HG03354 (cell line): ENCODE measurements around the gene GFER.
A peak's percentile ranks its signal among the peaks of the same experiment; 100 is the strongest.
"Not testable (repeated sequence)": the region's sequence is repeated elsewhere in the genome, so short reads cannot be mapped to it uniquely, and the experiment has no call there.

Experiments
- ATAC-seq: cut with Tn5 transposase; IDR thresholded peaks from one replicate; pipeline ENCODE4 v1.9.1; 2021; ENCODE audit warnings: mild to moderate bottlenecking; ENCODE audit not compliant: unreplicated experiment, poor library complexity, severe bottlenecking

Gene GFER

DNA sequence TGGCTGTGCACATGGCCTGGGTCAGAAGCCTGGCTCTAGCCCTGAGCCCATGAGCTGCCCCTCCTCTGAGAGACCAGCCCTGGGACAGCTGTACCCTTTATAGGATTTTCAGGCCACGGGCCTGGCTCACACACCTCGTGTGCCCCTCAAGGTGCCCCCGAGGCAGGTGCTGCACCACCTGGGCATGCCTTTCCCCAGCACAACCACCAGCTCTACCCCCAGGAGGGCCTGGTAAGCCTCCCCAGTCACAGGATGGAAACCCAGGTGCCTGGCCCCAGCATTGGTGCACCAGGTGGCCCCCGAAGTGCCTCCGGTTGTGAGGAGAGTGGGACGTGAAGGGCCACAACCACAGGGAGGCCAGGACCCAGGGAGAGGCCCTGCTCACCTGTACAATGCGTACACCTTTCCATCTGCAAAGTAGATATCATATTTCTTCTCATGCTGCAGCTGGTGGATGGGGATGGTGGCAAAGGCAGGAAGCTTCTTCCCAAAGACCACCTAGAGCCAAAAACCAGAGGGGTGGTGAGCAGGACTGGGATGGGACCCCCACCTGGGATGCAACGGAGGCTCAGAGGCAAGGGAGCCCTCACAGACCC, 19.3 kb downstream of the GFER start:
- ATAC-seq: no peak

DNA sequence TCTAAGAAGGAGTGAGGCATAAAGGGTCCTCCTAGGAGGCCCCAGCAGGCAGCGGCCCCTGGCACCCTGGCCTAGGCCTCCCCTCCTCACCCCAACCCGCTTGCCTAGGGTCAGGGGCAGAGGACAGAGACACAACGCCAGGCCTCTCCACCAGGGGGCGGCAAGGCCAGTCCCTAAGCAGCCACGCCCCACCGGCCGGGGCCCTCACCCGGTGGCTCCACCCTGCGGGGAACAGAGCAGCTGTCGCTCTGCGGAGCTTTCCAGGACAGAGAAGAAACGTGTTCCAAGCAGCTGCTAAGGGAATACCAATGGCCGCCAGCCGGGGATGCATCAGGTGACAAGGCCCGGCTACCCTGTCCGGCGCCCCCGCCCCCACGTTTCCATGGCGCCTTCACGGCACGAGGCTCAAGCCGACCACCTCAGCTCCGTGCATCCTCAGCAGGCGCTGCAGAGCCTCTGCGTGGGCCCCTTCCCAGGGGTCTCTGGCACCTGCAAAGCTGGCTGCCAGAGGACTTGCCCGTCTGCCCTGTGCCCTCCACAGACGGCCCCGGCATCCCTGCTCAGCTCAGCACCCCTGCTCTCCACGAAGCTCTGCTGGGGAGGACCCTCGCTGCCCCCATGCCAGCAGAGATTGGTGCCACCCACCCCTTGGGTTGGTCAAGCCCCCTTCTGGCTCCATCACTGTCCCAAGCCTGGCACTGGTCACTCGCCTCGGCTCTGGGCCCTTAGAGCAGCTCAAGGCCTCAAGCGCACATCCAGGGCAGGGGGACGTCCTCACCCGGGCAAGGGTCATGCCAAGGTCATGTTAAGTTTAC, 20.0 kb downstream of the GFER start:
- ATAC-seq: peak; percentile 59

DNA sequence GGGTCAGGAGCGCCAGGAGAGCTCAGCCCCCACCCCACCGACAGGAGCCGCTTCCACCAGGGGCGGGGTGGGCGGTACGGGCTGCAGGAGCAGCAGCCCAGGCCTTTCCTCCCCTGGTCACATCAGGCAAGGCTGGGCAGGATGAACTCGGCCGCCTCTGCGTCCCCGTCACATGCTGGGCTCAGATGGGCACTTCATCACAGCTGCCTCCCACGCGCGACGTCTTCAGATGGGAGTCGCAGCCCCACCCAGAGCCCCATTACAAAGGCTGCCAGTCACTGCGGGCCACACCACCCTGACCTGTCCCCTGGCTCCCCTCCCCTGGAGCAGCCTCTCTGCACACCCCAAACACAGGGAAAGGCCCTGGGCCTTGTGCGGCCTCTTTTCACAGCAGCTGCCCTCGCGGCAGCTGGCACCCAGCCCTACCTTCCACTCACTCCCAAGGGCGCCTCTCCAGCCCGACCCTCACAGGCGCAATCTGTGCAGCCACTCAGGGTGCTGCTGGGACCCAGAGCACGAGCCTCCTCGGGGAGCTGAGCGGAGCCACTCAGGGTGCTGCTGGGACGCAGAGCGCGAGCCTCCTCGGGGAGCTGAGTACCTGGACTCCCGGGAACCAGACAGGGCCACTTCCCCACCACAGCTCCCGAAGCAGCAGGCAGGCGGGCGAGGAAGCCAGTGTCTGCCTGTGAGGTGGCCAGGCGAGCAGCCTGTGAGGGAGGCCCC, 21.0 kb downstream of the GFER start:
- ATAC-seq: no peak

DNA sequence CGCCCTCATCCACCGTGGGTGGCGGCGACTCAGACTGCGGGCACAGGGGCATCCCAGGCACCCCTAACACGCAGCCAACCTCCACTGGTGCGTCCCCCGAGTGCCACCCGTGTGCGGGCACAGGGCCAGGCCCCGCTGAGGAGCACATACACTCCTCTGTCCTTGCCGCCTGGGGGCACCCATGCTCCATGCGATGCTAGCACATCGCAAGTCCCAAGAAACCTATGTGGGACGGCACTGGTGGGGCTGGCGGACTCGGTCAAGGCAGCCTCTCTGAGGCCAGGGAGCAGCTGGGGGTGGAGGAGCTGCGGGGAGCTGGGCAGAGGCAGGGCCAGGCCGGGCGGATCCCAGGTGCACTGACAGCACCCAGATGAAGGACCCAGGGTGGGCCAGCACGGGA, 21.7 kb downstream of the GFER start:
- ATAC-seq: no peak

DNA sequence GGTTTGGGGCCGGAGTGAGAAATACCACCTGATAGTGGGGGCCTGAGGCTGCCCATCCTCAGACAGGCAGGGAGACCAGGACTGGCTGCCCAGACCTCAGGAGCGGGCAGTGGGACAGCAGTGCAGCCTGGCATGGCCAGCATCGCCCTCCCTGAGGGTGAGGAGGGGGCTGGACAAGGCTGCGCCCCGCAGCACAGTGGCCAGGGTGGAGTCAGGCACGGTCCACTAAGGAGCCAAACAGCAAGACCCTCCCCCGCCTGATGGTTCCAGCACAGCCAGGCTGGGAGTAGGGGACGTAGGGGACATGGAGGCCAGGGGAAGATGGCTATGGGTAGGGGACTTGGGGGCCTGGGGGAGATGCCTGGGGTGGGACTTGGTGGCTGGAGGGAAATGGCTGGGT, 22.3 kb downstream of the GFER start:
- no peak for ATAC-seq

DNA sequence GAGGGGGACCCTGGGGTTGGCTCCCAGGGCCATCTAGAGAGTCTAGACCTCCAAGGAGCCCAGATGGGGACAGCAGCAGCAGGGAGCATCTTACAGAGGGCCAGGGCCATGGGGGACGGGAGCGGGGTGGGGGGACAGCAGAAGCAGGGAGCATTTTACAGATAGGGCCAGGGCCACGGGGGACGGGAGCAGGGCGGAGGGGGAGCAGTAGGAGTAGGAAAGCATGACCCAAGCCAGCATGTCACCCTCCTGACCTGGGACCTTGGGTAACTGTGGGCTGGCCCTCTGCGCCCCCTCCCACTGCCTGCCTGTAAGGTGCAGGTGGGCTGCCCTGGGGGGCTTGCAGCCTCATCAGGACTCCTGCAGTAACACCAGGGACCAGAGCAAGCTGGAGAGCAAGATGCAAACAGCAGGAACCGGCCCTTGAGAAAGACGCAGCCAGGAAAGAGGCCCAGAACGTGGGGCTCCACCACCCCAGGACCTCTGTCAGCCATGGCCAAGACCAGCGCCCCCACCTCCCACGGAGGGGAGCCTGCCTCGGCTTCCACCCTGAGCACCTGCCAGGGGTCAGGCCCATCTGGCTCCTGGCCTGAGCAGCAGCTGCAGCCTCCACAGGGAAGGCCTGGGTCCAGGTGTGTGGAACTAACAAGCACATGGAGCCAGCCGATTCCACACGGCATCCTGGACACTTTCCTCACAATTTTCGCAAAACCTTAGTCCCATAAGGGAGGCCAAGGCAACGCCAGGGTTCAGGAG, 23.3 kb downstream of the GFER start:
- no peak for ATAC-seq

DNA sequence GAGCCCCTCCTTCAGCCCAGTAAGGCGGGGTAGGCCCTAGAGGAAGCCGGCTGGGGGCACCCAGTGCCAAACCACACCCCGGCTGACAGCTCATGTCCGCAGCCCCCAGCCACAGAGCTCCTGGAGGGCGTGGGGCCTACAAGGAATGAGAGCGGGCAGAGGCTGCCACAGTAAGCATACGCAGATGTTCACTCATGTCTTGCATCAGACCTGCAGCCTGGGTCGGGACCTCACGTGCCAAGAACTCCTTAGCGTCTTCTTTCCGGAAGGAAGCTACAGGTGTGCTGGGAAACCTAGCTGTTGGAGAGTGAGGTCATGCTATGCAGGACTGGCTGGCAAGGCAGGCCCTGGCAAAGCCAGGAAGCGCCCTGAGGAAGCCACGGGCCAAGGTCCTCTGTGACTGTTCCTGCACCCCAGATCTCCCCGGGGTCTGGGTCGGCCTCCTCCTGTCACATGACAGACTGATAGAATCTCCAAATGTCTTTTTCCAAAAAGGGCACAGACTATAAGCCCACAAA, 24.1 kb downstream of the GFER start:
- no peak for ATAC-seq

DNA sequence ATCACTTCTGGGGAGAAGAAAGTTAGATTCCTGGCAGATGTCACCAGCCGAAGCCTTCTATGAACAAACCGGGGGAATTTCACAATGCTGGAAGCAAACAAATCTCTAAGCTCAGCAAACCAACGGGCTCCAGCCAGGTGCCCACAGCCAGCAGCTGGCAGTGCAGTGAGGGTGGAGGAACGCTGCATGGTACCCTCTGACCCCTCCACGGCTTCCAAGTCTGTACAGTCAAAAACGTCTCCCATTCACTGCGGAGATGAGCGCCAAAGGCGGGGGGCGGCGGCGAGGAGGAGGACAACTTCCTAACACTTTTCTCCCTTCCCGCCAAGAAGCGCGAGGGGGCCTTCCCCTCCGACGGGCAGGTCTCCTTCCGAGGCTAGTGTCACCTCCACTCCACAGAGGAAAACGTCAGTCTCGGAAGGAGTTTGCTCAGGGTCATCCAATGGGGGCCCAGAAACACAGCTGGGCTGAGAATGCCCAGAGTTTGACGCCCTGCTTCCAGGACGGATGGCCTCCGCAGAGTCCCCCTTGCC, 24.7 kb downstream of the GFER start:
- peak; percentile 10 for ATAC-seq

DNA sequence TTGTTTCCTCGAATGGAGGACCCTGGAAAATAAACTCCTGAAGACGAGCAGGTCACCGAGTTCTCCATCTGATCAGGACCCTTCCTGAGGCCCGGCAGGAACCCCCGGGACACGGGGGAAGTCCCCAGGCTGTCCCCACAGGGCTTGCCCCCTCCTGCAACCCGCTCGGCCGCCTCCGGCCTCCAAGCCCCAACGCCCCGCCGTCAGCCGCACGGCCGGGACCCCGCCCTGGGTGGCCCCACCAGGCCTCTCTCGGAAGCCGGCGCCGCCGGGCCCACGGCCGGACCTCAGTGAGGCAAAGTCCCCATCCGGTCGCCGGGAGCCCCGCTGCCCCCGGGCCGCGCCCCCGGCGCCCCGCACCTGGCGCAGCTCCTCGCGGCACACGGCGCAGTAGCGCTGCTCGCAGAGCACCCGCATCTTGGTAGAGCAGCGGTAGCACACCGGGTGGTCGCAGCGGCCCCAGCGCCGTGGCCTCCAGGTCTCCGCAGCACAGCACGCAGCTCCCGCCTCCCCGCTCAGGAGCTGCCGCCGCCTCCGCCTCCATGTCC, 25.2 kb downstream of the GFER start:
- peak; percentile 44 for ATAC-seq

DNA sequence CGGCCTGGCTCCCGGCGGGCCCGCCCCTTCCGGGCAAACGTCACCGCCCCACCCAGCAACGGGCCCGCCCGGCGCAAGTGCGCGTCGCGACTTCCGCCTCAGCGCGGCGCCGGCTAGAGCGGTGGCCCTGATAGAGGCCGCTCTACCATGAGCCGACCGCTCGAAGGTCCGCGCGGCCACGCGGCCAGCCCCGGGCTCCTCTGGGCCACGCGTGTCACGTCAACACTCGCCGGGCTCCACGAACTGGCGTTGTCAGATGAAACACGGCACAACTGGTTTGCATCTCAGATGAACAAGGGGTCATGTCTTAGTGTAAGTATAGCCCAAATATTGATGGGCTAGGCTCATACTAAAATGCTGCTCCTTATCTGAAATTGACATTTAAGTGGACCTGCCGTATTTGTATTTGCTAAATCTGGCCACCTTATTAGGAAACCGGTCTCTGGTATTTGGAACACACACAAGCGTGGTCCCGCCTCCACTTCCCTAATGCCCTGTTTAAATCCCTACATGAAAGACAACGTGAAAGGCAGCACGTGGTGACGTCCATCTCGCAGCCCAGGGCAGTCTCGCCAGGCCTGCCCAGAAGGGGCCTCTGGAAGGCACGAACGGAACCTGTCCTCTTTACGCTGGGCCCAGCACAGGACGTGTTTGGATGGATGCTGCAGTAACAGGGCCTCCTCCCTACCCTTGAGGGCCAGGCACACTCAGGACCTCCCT, 26.0 kb downstream of the GFER start, which contains the start of gene ZNF598:
TSS of gene ZNF598 (minus strand) at position 31 of the 720 bp plus-strand sequence.
- peak; percentile 81 for ATAC-seq

DNA sequence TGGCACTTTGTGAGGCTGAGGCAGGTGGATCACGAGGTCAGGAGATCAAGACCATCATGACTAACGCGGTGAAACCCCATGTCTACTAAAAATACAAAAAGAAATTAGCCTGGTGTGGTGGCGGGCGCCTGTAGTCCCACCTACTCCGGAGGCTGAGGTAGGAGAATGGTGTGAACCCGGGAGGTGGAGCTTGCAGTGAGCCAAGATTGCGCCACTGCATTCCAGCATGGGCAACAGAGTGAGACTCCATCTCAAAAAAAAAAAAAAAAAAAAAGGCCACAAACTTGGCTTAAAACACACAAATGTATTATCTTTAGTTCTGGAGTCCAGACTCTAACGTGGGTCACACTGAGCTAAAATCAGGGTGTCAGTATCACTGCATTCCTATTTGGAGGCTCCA, 27.7 kb downstream of the GFER start:
- not testable (repeated sequence) for ATAC-seq

DNA sequence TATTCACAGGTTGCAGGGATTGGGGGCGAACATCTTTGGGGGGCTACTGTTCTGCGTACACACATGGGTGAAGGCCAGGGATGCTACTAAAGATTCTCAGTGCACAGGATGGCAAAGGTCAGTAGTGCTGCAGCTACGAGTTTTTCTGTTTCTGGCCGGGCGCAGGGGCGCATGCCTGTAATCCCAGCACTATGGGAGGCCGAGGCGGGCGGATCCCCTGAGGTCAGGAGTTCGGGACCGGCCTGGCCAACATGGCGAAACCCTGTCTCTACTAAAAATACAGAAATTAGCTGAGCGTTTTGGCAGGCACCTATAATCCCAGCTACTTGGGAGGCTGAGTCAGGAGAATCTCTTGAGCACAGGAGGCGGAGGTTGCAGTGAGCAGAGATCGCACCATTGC, 29.5 kb downstream of the GFER start:
- ATAC-seq: no peak

DNA sequence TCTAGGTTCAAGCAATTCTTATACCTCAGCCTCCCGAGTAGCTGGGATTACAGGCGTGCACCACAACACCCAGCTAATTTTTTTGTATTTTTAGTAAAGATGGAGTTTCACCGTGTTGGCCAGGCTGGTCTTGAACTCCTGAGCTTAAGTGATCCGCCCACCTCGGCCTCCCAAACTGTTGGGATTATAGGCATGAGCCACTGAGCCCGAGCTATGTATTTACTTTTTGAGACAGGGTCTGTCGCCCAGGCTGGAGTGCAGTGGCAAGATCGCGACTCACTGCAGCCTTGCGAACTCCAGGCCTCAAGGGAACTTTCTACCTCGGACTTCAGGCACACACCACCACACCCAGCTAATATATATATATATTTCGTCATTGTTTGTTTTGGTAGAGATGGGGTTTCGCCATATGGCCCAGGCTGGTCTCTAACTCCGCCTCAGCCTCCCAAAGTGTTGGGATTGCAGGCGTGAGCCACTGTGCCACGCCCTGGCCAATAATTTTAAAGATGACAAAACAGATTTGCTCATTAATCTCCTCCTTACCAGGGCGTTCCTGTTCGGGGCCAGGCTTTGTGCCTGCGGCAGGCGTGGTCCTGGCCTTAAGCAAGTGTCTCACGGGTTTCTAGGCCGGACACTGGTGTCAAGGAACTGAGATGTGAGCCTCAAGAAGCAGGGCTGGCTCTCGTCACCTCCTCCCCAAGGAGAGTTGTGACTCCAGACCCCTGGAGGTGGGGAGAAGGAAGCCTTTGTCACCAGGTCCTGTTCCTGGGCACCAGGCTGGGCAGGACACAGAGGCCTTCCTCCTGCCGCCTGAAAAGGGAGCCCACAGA, 31.3 kb downstream of the GFER start:
- ATAC-seq: no peak

DNA sequence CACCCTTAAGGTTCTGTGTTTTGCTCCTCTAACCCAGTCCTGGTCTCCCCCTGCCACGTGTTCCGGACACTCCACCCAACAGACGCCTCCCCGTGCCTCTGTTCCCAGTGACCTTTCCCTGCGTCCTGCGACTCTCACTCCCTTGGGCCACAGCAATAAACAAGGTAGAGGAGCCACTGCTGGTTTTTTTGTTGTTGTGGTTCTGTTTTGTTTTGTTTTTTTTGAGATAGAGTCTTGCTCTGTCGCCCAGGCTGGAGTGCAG, 31.9 kb downstream of the GFER start:
- ATAC-seq: no peak

DNA sequence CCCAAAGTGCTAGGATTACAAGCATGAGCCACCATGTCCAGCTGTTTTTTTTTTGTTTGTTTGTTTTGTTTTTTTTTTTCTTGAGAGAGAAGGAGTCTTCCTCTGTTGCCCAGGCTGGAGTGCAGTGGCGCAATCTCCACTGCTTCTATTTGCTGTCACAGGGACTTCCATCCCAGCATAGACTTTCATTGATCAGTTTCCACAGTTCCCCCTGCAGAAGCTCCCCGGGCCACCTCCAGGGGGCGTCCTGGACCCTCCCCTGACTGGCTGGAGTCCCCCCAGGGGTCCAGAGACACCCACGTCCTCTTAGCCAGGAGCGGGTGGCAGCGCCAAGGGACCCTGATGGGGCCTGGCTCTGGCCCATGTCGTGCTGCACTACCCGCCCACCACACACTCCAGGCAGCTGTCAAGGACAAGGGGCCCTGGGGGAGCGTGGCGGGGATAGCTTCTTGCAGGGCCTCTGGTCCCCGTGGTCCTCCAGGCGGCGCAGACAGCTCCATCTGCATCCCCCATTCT, 32.5 kb downstream of the GFER start:
- no peak for ATAC-seq

DNA sequence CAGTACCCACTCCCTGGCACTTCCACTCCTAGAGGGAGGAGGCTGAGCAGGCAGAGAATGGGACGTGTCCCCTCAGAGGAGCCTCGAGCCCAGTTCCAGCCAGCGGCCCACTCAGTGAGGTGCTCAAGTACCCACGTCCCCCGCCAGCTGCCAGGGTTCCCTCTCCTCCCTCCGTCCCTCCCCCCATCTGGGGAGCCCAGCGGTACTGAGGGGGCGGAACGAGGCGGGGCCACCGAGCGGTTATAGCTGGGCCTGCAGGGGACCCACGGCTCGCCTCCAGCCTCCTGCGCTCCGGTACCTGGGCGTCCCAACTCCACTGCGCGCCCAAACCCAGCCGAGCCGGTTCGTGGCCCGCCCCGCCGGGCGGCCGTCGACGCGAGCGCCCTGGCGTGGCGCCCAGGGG, 35.5 kb downstream of the GFER start, which contains the start of gene NPW:
TSS of gene NPW (plus strand) at position 268 of the 403 bp plus-strand sequence.
- ATAC-seq: no peak

DNA sequence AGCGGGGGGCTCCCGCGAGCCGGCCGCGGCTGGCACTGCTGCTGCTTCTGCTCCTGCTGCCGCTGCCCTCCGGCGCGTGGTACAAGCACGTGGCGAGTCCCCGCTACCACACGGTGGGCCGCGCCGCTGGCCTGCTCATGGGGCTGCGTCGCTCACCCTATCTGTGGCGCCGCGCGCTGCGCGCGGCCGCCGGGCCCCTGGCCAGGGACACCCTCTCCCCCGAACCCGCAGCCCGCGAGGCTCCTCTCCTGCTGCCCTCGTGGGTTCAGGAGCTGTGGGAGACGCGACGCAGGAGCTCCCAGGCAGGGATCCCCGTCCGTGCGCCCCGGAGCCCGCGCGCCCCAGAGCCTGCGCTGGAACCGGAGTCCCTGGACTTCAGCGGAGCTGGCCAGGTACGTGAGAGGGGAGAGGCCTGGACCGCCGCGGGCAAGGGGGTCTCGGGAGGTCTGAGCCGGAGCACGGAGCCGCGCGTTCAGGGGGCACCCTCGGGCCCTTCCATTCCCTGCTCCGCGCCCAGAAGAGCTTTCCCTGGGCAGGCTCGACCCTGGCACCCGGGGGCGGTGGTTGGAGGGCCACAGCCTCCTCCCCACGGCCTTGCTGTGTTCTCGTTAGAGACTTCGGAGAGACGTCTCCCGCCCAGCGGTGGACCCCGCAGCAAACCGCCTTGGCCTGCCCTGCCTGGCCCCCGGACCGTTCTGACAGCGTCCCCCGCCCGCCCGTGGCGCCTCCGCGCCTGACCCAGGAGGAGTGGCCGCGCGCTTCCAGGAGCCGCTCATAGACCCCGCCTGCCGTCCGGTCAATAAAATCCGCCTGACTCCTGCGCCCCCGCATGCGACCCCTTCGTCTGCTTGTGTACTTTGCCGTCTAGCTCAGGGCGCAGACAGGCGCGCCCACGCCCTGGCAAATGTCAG, 36.2 kb downstream of the GFER start:
- ATAC-seq: no peak
